Measurements from ENCODE around the gene MADCAM1. TPM values are rescaled to one million over a fixed set of nuclear protein-coding genes. Genes with fewer than 3 reads are reported as not detected.
"Not testable (repeated sequence)": the region's sequence is repeated elsewhere in the genome, so short reads cannot be mapped to it uniquely, and the experiment has no call there.

Gene MADCAM1
- total and polyA plus RNA-seq, 2 donors from 2014 or later, result 0.50 to 0.77 TPM

DNA sequence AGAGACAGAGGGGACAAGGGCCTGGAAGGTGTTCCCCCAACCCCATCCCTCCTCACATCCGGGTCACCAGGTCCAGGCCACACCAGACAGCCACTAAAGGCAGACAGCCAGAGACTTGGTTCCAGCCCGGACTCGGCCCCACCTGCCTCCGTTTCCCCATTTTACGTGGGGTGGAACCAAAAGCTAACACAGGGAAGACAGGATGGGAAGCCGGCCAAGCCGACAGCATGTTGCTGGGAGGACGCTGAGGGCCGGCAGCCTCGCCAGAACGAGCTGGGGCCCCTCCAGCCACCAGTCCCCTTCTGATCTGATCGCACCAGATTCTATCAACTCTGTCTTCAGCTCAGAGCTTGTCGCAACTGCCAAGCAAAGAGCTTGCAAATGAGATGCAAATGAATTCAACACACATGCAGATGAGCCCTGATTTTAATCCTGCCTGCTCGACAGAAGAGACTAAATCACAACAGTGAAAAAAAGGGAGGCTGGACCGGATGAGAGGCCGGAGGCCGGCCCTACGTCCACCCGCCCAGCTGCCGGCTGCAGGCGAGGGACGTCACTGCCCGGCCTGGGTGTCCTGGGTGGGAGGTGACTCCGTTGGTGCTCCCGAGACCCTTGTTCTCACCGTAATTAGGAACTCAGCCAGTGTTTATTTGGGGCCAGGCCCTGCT lies 17.9 kb upstream of the MADCAM1 start:
- Histone ChIP-seq H3K4me3 (ENCODE audit: low read length in 3 of 3) (no peak overlapping the region), H3K27ac (ENCODE audit: low read depth in 2 of 2, low read length in 2 of 2) (no peak overlapping the region), H3K36me3 (ENCODE audit: control insufficient read depth in 2 of 3, insufficient read depth in 3 of 3, low read length in 3 of 3) (no peaks in the 10 kb centered on the region), H3K27me3 (ENCODE audit: control insufficient read depth, insufficient read depth, low read length) (no peaks in the 10 kb centered on the region), H3K9me3 (ENCODE audit: control insufficient read depth in 2 of 3, insufficient read depth in 1 of 3, low read length in 3 of 3) (no peaks in the 10 kb centered on the region), H3K9ac (ENCODE audit: low read length in 3 of 3) (no peak overlapping the region), H3K4me1 (ENCODE audit: control insufficient read depth in 2 of 3, insufficient read depth in 2 of 3, low read depth in 1 of 3, low read length in 3 of 3) (peaks cover 0 to 3% (median 0%) of the 10 kb centered on the region in 3 donors)
- TF ChIP-seq, protein P1, sequence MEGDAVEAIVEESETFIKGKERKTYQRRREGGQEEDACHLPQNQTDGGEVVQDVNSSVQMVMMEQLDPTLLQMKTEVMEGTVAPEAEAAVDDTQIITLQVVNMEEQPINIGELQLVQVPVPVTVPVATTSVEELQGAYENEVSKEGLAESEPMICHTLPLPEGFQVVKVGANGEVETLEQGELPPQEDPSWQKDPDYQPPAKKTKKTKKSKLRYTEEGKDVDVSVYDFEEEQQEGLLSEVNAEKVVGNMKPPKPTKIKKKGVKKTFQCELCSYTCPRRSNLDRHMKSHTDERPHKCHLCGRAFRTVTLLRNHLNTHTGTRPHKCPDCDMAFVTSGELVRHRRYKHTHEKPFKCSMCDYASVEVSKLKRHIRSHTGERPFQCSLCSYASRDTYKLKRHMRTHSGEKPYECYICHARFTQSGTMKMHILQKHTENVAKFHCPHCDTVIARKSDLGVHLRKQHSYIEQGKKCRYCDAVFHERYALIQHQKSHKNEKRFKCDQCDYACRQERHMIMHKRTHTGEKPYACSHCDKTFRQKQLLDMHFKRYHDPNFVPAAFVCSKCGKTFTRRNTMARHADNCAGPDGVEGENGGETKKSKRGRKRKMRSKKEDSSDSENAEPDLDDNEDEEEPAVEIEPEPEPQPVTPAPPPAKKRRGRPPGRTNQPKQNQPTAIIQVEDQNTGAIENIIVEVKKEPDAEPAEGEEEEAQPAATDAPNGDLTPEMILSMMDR (IDR thresholded peaks at IDR 0.05; ENCODE audit: borderline replicate concordance, extremely low read depth, insufficient read depth), result no peak
- FAIRE-seq (no peak), DNase-seq (peak in 1 of 5 donors; percentile 40)
- intact Hi-C loops (cut with DNase I), result no loop called here

GRCh38 chr19:478976-479375 lies 17.3 kb upstream of the MADCAM1 start:
- Histone ChIP-seq H3K9ac (ENCODE audit: low read length in 3 of 3) (no peak overlapping the region), H3K27me3 (ENCODE audit: control insufficient read depth, insufficient read depth, low read length) (no peaks in the 10 kb centered on the region), H3K4me3 (ENCODE audit: low read length in 3 of 3) (no peak overlapping the region), H3K9me3 (ENCODE audit: control insufficient read depth in 2 of 3, insufficient read depth in 1 of 3, low read length in 3 of 3) (no peaks in the 10 kb centered on the region), H3K4me1 (ENCODE audit: control insufficient read depth in 2 of 3, insufficient read depth in 2 of 3, low read depth in 1 of 3, low read length in 3 of 3) (peaks cover 0 to 3% (median 0%) of the 10 kb centered on the region in 3 donors), H3K27ac (ENCODE audit: low read depth in 2 of 2, low read length in 2 of 2) (no peak overlapping the region), H3K36me3 (ENCODE audit: control insufficient read depth in 2 of 3, insufficient read depth in 3 of 3, low read length in 3 of 3) (no peaks in the 10 kb centered on the region)
- no peak for FAIRE-seq
- intact Hi-C loops (cut with DNase I), result no loop called here
- TF ChIP-seq, protein P1 (IDR thresholded peaks at IDR 0.05; ENCODE audit: borderline replicate concordance, extremely low read depth, insufficient read depth), result no peak
- no peak for DNase-seq

GRCh38 chr19:480016-480855 lies 16.1 kb upstream of the MADCAM1 start:
- peaks cover 0 to 3% (median 0%) of the 10 kb centered on the region in 3 donors for H3K4me1 ChIP-seq (ENCODE audit: control insufficient read depth in 2 of 3, insufficient read depth in 2 of 3, low read depth in 1 of 3, low read length in 3 of 3)
- intact Hi-C loops (cut with DNase I), result no loop called here
- peak overlapping the region in 1 of 3 donors; percentile 51 for H3K9ac ChIP-seq (ENCODE audit: low read length in 3 of 3)
- DNase-seq, result peak; percentile 85 to 90 (median 87)
- no peak for FAIRE-seq
- no peaks in the 10 kb centered on the region for H3K27me3 ChIP-seq (ENCODE audit: control insufficient read depth, insufficient read depth, low read length)
- H3K36me3 ChIP-seq (ENCODE audit: control insufficient read depth in 2 of 3, insufficient read depth in 3 of 3, low read length in 3 of 3), result no peaks in the 10 kb centered on the region
- no peak overlapping the region for H3K27ac ChIP-seq (ENCODE audit: low read depth in 2 of 2, low read length in 2 of 2)
- H3K4me3 ChIP-seq (ENCODE audit: low read length in 3 of 3), result peak overlapping the region in 2 of 3 donors; percentile 11 to 28
- TF ChIP-seq, protein P1 (IDR thresholded peaks at IDR 0.05; ENCODE audit: borderline replicate concordance, extremely low read depth, insufficient read depth), result peak; percentile 73
- H3K9me3 ChIP-seq (ENCODE audit: control insufficient read depth in 2 of 3, insufficient read depth in 1 of 3, low read length in 3 of 3), result no peaks in the 10 kb centered on the region

GRCh38 chr19:481100-481499 lies 15.2 kb upstream of the MADCAM1 start:
- H3K36me3 ChIP-seq (ENCODE audit: control insufficient read depth in 2 of 3, insufficient read depth in 3 of 3, low read length in 3 of 3); H3K4me1 ChIP-seq (ENCODE audit: control insufficient read depth in 2 of 3, insufficient read depth in 2 of 3, low read depth in 1 of 3, low read length in 3 of 3); H3K27ac ChIP-seq (ENCODE audit: low read depth in 2 of 2, low read length in 2 of 2); H3K9ac ChIP-seq (ENCODE audit: low read length in 3 of 3); H3K4me3 ChIP-seq (ENCODE audit: low read length in 3 of 3); FAIRE-seq; H3K9me3 ChIP-seq (ENCODE audit: control insufficient read depth in 2 of 3, insufficient read depth in 1 of 3, low read length in 3 of 3); intact Hi-C loops (cut with DNase I); H3K27me3 ChIP-seq (ENCODE audit: control insufficient read depth, insufficient read depth, low read length); DNase-seq: not testable (repeated sequence)

Measured in kidney (tissue), 14 donors.